Measurements from ENCODE around the gene HSF2BP. TPM values are rescaled to one million over a fixed set of nuclear protein-coding genes. Genes with fewer than 3 reads are reported as not detected.
"Not testable (repeated sequence)": the region's sequence is repeated elsewhere in the genome, so short reads cannot be mapped to it uniquely, and the experiment has no call there.

HSF2BP gene
- total RNA-seq, 1 donor = 1.8 TPM

DNA sequence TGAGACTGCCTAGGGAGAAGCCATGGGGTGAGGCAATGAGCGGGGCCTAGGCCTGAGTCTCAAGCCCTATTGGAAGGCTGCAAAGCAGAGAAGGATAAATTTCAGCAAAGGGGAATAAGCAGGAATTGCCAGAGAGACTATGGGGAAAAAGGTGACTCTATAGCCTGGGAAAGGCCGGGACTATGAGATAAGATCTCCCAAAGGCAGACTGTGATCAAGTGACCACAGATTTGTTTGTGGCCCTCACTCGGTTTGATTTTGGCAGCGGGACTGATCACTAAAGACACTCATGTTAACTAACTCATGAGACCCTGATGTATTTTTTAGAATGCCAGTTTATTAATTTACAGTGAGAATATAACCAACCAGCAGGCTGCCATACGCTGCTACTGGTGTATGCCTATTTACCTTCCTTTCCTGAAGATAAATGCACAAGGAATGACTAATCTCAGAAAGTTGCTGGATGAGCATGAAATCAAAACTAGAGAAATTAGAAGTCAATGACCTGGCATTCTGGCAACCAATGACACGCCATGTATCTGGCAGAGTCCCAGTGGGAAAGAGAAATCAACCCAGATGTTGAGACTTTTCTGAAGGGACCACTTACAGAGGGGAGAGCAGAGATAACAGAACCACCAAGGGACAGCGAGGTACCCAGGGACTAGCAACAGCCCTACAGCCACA lies 4.3 kb downstream of the HSF2BP start:
- H4K20me1 ChIP-seq (ENCODE audit: insufficient read depth, low read length) = no peaks in the 10 kb centered on the region
- H2AFZ ChIP-seq (ENCODE audit: low read length) = no peak overlapping the region
- no peaks in the 10 kb centered on the region for H3K9me3 ChIP-seq (ENCODE audit: low read depth, low read length)
- TF ChIP-seq, protein P1, sequence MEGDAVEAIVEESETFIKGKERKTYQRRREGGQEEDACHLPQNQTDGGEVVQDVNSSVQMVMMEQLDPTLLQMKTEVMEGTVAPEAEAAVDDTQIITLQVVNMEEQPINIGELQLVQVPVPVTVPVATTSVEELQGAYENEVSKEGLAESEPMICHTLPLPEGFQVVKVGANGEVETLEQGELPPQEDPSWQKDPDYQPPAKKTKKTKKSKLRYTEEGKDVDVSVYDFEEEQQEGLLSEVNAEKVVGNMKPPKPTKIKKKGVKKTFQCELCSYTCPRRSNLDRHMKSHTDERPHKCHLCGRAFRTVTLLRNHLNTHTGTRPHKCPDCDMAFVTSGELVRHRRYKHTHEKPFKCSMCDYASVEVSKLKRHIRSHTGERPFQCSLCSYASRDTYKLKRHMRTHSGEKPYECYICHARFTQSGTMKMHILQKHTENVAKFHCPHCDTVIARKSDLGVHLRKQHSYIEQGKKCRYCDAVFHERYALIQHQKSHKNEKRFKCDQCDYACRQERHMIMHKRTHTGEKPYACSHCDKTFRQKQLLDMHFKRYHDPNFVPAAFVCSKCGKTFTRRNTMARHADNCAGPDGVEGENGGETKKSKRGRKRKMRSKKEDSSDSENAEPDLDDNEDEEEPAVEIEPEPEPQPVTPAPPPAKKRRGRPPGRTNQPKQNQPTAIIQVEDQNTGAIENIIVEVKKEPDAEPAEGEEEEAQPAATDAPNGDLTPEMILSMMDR (IDR thresholded peaks at IDR 0.05; ENCODE audit: extremely low read depth, low read depth, low read length) = no peak
- H3K27ac ChIP-seq (ENCODE audit: low read depth, low read length) = no peak overlapping the region
- H3K4me3 ChIP-seq (ENCODE audit: insufficient read depth, low read length) = no peak overlapping the region
- peaks cover 13% of the 10 kb centered on the region for H3K4me1 ChIP-seq (ENCODE audit: insufficient read depth, low read length)
- H3K36me3 ChIP-seq (ENCODE audit: insufficient read depth, low read length) = no peaks in the 10 kb centered on the region
- no peak overlapping the region for H3K4me2 ChIP-seq (ENCODE audit: insufficient read depth, low read length)
- peaks cover 4% of the 10 kb centered on the region for H3K79me2 ChIP-seq (ENCODE audit: insufficient read depth, low read length)
- H3K27me3 ChIP-seq (ENCODE audit: insufficient read depth, low read length) = no peaks in the 10 kb centered on the region
- peak; percentile 88 for DNase-seq (ENCODE audit: insufficient read length, low spot score, missing footprints)

DNA sequence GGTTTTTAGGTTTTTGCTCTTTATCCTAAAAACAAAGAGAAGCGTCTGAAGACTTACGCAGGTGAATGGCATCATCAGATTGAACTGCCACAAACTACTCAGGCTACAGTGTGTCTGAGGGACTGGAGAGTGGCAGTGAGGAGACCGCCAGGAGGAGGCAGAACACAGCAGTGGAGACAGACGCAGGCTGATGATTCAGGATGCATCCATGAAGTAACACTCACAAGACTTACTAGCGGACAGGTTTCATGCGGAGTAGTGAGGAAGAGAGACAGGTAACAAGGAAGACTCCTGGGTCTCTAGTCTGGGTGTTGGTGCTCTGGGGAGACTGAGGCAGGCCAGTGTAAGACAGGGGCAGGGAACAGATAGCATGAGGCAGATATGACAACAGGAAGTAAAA lies 5.7 kb downstream of the HSF2BP start:
- no peaks in the 10 kb centered on the region for H3K36me3 ChIP-seq (ENCODE audit: insufficient read depth, low read length)
- H2AFZ ChIP-seq (ENCODE audit: low read length) = no peak overlapping the region
- no peak overlapping the region for H3K4me2 ChIP-seq (ENCODE audit: insufficient read depth, low read length)
- H3K9me3 ChIP-seq (ENCODE audit: low read depth, low read length) = no peaks in the 10 kb centered on the region
- no peaks in the 10 kb centered on the region for H4K20me1 ChIP-seq (ENCODE audit: insufficient read depth, low read length)
- no peak overlapping the region for H3K27ac ChIP-seq (ENCODE audit: low read depth, low read length)
- DNase-seq (ENCODE audit: insufficient read length, low spot score, missing footprints) = no peak
- H3K27me3 ChIP-seq (ENCODE audit: insufficient read depth, low read length) = no peaks in the 10 kb centered on the region
- H3K4me1 ChIP-seq (ENCODE audit: insufficient read depth, low read length) = peaks cover 7% of the 10 kb centered on the region
- TF ChIP-seq, protein P1 (IDR thresholded peaks at IDR 0.05; ENCODE audit: extremely low read depth, low read depth, low read length) = no peak
- H3K4me3 ChIP-seq (ENCODE audit: insufficient read depth, low read length) = no peak overlapping the region
- no peaks in the 10 kb centered on the region for H3K79me2 ChIP-seq (ENCODE audit: insufficient read depth, low read length)

DNA sequence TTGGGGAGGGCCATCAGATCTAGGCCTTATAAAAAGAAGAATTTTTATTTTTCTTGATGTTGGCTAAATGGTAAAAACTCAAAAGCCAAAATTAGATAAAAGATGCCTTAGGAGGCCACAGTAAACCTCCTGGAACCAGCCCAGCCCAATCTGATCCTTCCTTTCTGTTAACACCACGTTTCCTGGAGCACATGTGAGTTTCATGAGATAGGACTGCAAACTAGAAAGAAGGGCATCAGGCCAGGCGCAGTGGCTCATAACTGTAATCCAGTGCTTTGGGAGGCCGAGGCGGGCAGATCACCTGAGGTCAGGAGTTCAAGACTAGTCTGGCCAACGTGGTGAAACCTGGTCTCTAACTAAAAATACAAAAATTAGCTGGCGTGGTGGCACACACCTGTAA lies 6.7 kb downstream of the HSF2BP start:
- H3K27ac ChIP-seq (ENCODE audit: low read depth, low read length) = no peak overlapping the region
- no peak for DNase-seq (ENCODE audit: insufficient read length, low spot score, missing footprints)
- peaks cover 7% of the 10 kb centered on the region for H3K4me1 ChIP-seq (ENCODE audit: insufficient read depth, low read length)
- no peaks in the 10 kb centered on the region for H3K79me2 ChIP-seq (ENCODE audit: insufficient read depth, low read length)
- H2AFZ ChIP-seq (ENCODE audit: low read length) = no peak overlapping the region
- H3K27me3 ChIP-seq (ENCODE audit: insufficient read depth, low read length) = no peaks in the 10 kb centered on the region
- H3K36me3 ChIP-seq (ENCODE audit: insufficient read depth, low read length) = no peaks in the 10 kb centered on the region
- no peaks in the 10 kb centered on the region for H4K20me1 ChIP-seq (ENCODE audit: insufficient read depth, low read length)
- TF ChIP-seq, protein P1 (IDR thresholded peaks at IDR 0.05; ENCODE audit: extremely low read depth, low read depth, low read length) = no peak
- H3K9me3 ChIP-seq (ENCODE audit: low read depth, low read length) = no peaks in the 10 kb centered on the region
- no peak overlapping the region for H3K4me2 ChIP-seq (ENCODE audit: insufficient read depth, low read length)
- no peak overlapping the region for H3K4me3 ChIP-seq (ENCODE audit: insufficient read depth, low read length)

DNA sequence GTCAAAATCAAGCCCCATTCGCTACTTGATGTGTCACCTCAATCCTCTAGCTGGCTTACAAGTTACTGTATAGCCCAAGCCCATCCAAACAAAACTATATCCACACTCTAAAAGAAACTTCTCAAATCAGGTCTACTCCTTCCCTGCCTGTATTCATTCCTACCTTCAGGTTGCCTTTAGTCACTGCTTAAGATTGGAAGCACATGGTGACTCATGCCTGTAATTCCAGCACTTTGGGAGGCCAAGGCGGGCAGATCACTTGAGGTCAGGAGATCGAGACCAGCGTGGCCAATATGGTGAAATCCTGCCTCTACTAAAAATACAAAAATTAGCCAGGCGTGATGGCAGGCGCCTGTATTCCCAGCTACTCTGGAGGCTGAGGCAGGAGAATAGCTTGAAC lies 7.4 kb downstream of the HSF2BP start:
- not testable (repeated sequence) for H3K79me2 ChIP-seq (ENCODE audit: insufficient read depth, low read length); H3K9me3 ChIP-seq (ENCODE audit: low read depth, low read length); H4K20me1 ChIP-seq (ENCODE audit: insufficient read depth, low read length); H3K4me1 ChIP-seq (ENCODE audit: insufficient read depth, low read length); H2AFZ ChIP-seq (ENCODE audit: low read length); H3K4me2 ChIP-seq (ENCODE audit: insufficient read depth, low read length); H3K4me3 ChIP-seq (ENCODE audit: insufficient read depth, low read length); DNase-seq (ENCODE audit: insufficient read length, low spot score, missing footprints); H3K36me3 ChIP-seq (ENCODE audit: insufficient read depth, low read length); H3K27me3 ChIP-seq (ENCODE audit: insufficient read depth, low read length); H3K27ac ChIP-seq (ENCODE audit: low read depth, low read length)

Data from osteoblast (primary cell).